Measurements from ENCODE around the gene CNIH3.

The CNIH3 gene

DNA sequence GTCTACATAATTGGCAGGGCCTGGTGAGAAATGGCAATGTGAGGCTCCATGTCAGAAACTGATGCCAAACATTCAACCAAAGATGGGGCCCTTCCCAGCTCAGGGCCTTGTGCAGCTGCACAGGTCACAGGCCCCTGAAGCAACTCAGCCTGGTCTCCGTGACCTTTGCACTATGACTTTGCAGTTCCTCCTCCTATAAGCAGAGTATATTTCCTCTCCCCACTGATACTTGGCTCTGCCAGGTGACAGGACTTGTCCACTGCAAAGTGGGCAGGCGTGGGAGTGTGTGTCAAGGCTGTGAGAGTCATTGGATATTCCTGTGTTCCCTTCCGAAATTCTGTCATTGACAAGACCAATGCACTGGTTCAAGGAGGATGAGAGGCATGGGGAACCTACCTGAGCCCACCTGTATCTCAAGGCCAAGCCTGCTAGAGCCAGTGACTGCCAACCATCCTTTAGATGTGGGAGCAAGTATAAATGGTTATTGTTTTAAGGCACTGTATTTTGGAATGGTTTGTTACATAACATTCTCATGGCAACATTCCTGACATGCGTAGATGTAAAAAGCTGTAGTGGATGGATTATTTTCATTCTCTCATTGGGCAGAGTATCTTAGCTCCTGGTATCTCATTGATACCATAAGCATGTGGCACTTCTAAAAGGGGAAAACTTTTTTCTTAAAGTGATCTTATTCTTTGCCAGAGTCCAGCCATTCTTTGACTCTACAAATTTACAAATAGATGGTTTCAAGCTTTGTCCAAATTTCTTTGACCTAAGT, 75.2 kb downstream of the CNIH3 start:
- H3K27ac ChIP-seq (ENCODE audit: low read depth, low read length): no peak overlapping the region
- no peaks in the 10 kb centered on the region for H3K9me3 ChIP-seq (ENCODE audit: control insufficient read depth in 1 of 2, low read length in 2 of 2)
- H3K27me3 ChIP-seq (ENCODE audit: control insufficient read depth in 1 of 2, insufficient read depth in 2 of 2, low read length in 2 of 2): no peaks in the 10 kb centered on the region
- H3K4me1 ChIP-seq (ENCODE audit: control insufficient read depth in 1 of 2, insufficient read depth in 2 of 2, low read length in 2 of 2): no peaks in the 10 kb centered on the region
- no peaks in the 10 kb centered on the region for H3K36me3 ChIP-seq (ENCODE audit: control insufficient read depth in 1 of 2, insufficient read depth in 2 of 2, low read length in 2 of 2)
- H3K9ac ChIP-seq (ENCODE audit: low read depth in 1 of 2, low read length in 2 of 2): no peak overlapping the region
- H3K4me3 ChIP-seq (ENCODE audit: low read depth in 1 of 2, low read length in 2 of 2): no peak overlapping the region

DNA sequence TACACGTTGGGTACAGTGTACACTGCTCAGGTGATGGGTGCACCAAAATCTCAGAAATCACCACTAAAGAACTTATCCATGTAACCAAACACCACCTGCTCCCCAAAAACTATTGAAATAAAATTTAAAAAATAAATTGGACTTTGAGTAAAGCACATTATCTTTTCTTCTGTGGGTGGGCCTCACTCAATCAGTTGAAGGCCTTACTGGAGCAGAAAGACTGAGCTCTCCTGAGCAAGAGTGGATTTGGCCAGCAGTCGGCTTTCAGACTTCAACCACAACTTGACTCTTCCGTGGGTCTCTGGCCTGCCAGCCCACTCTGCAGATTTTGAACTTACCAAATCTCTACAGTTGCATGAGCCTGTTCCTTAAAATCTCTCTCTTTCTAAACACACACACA, 78.9 kb downstream of the CNIH3 start:
- no peaks in the 10 kb centered on the region for H3K27me3 ChIP-seq (ENCODE audit: control insufficient read depth in 1 of 2, insufficient read depth in 2 of 2, low read length in 2 of 2)
- H3K4me3 ChIP-seq (ENCODE audit: low read depth in 1 of 2, low read length in 2 of 2): no peak overlapping the region
- H3K9ac ChIP-seq (ENCODE audit: low read depth in 1 of 2, low read length in 2 of 2): no peak overlapping the region
- H3K9me3 ChIP-seq (ENCODE audit: control insufficient read depth in 1 of 2, low read length in 2 of 2): no peaks in the 10 kb centered on the region
- no peaks in the 10 kb centered on the region for H3K36me3 ChIP-seq (ENCODE audit: control insufficient read depth in 1 of 2, insufficient read depth in 2 of 2, low read length in 2 of 2)
- no peak overlapping the region for H3K27ac ChIP-seq (ENCODE audit: low read depth, low read length)
- no peaks in the 10 kb centered on the region for H3K4me1 ChIP-seq (ENCODE audit: control insufficient read depth in 1 of 2, insufficient read depth in 2 of 2, low read length in 2 of 2)

DNA sequence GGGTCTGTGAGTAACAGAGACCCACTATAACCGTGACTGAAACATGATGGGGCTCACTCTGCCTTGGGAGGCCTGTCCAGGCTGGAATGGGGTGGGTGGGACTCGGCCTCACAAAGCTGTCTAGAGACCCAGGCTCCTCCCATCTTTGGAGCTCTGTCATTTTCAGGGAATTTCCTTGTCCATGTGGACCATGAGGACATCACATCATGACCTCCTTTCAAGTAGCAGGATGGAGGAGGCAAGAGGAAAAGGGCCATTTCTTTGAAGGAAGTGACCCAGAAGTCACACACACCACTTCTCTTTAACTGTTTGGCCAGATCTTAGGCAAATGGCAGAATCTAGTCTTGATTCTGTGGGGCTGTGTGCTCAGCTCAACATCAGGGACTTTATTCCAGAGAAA, 79.9 kb downstream of the CNIH3 start:
- Histone ChIP-seq H3K27ac (ENCODE audit: low read depth, low read length) (no peak overlapping the region), H3K4me1 (ENCODE audit: control insufficient read depth in 1 of 2, insufficient read depth in 2 of 2, low read length in 2 of 2) (no peaks in the 10 kb centered on the region), H3K27me3 (ENCODE audit: control insufficient read depth in 1 of 2, insufficient read depth in 2 of 2, low read length in 2 of 2) (no peaks in the 10 kb centered on the region), H3K4me3 (ENCODE audit: low read depth in 1 of 2, low read length in 2 of 2) (no peak overlapping the region), H3K36me3 (ENCODE audit: control insufficient read depth in 1 of 2, insufficient read depth in 2 of 2, low read length in 2 of 2) (no peaks in the 10 kb centered on the region), H3K9ac (ENCODE audit: low read depth in 1 of 2, low read length in 2 of 2) (no peak overlapping the region), H3K9me3 (ENCODE audit: control insufficient read depth in 1 of 2, low read length in 2 of 2) (no peaks in the 10 kb centered on the region)

DNA sequence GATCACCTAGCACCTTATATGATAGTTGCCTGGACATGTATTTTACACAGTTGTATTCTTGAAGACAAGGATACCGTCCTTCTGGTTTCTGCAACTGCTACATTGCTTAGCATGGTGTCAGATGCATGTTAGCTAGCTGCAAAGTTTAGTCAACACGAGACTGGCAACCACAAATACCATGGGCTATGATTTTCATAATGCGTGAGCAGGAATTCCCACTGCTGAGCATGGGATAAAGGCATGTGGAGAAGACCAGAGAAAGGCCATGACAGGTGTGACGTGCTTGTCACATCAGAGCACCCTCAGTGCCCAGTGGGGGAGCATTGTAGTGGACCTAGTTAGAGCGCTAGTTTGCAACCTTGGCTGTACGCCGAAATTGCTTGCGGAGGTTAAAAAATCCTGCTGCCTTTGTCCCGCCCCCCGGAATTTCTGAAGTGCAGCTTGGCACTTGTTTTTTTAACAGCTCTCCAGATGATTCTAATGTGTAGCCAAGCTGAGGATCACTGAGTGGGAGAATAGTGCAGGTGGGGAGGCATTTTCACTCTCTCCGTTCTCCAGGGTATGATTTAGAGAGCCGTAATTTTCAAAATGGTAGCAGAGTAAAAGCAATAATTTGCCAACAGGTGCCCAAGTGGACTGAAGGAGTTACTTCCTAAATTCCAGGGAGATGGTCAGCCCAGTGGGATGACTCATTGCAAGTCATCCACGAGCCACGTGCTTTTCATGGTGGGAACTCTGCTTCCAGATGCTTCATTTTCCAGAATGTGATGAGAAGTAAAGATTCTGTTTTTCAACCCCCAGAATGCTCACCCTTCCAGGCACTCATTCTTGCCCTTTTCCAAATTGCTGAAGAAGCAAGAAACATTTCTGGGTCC, 81.0 kb downstream of the CNIH3 start:
- Histone ChIP-seq H3K9me3 (ENCODE audit: control insufficient read depth in 1 of 2, low read length in 2 of 2) (no peaks in the 10 kb centered on the region), H3K27me3 (ENCODE audit: control insufficient read depth in 1 of 2, insufficient read depth in 2 of 2, low read length in 2 of 2) (no peaks in the 10 kb centered on the region), H3K4me3 (ENCODE audit: low read depth in 1 of 2, low read length in 2 of 2) (no peak overlapping the region), H3K4me1 (ENCODE audit: control insufficient read depth in 1 of 2, insufficient read depth in 2 of 2, low read length in 2 of 2) (no peaks in the 10 kb centered on the region), H3K36me3 (ENCODE audit: control insufficient read depth in 1 of 2, insufficient read depth in 2 of 2, low read length in 2 of 2) (no peaks in the 10 kb centered on the region), H3K27ac (ENCODE audit: low read depth, low read length) (no peak overlapping the region), H3K9ac (ENCODE audit: low read depth in 1 of 2, low read length in 2 of 2) (no peak overlapping the region)

DNA sequence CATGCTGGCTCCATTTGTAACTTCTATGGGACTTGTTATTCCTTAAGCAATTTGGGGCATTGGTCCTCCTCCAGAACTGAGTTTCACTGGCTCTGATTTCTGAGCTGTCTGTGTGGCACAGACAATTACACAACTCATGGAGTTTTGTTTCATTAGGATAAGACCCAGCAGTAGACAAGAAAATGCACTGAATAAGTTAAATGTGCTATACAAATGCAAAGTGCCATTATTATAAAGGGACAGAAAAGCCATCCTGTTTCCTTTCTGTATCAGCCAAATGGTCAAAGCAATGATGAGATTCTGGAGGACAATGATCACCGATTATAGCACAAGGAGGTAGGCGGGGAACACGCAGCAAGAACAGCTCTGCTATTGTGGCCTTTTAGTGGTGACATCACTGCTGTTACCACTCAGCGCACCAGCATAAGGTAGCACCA, 81.9 kb downstream of the CNIH3 start:
- Histone ChIP-seq H3K27me3 (ENCODE audit: control insufficient read depth in 1 of 2, insufficient read depth in 2 of 2, low read length in 2 of 2) (no peaks in the 10 kb centered on the region), H3K4me1 (ENCODE audit: control insufficient read depth in 1 of 2, insufficient read depth in 2 of 2, low read length in 2 of 2) (no peaks in the 10 kb centered on the region), H3K27ac (ENCODE audit: low read depth, low read length) (no peak overlapping the region), H3K4me3 (ENCODE audit: low read depth in 1 of 2, low read length in 2 of 2) (no peak overlapping the region), H3K9me3 (ENCODE audit: control insufficient read depth in 1 of 2, low read length in 2 of 2) (no peaks in the 10 kb centered on the region), H3K9ac (ENCODE audit: low read depth in 1 of 2, low read length in 2 of 2) (no peak overlapping the region), H3K36me3 (ENCODE audit: control insufficient read depth in 1 of 2, insufficient read depth in 2 of 2, low read length in 2 of 2) (no peaks in the 10 kb centered on the region)

DNA sequence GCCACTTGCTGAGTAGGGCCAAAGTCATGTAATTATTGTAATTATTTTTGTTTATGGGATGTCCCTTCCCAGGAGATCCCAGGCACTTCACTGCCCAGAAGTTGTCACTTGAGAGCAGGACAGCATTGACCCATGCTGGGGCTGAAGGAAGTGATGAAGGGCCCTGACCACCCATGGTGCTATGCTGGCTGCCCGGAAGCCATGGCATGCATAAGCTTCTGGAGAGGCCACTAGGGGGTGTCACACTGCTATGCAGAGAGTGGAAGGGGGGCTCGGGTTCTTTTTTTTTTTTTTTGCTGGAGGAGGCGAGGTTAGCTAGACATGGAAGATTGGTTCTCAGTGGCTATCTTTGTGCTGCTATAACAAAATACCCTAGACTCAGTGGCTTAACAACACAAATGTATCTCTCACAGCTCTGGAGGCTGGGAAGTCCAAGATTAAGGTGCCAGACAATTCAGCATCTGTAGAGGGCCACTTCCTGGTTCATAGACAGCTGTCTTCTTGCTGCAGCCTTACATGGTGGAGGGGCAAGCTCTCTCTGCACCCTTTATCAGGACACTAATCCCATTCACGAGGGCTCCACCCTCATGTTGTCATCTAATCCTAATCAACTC, 84.9 kb downstream of the CNIH3 start:
- no peak overlapping the region for H3K27ac ChIP-seq (ENCODE audit: low read depth, low read length)
- H3K27me3 ChIP-seq (ENCODE audit: control insufficient read depth in 1 of 2, insufficient read depth in 2 of 2, low read length in 2 of 2): no peaks in the 10 kb centered on the region
- H3K36me3 ChIP-seq (ENCODE audit: control insufficient read depth in 1 of 2, insufficient read depth in 2 of 2, low read length in 2 of 2): no peaks in the 10 kb centered on the region
- no peak overlapping the region for H3K4me3 ChIP-seq (ENCODE audit: low read depth in 1 of 2, low read length in 2 of 2)
- H3K9ac ChIP-seq (ENCODE audit: low read depth in 1 of 2, low read length in 2 of 2): no peak overlapping the region
- H3K9me3 ChIP-seq (ENCODE audit: control insufficient read depth in 1 of 2, low read length in 2 of 2): no peaks in the 10 kb centered on the region
- H3K4me1 ChIP-seq (ENCODE audit: control insufficient read depth in 1 of 2, insufficient read depth in 2 of 2, low read length in 2 of 2): no peaks in the 10 kb centered on the region

DNA sequence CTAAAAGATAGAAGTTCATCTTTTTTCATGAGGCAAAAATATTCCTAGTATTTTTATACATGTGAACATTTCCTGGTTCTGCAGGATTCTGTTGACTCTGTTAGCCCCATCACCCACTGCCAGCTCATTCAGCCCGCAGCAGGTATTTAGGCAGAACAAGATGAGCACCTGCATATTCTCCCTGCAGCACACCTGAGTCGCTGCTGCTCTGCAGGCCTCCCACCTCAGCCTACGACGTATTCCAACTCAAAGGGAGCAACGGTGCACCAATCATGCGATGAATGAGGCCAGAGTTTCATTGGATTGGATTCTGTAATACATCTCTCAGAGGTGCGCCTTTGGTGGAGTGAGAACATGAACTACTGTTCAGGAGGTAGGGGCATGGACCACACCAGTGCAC, 87.6 kb downstream of the CNIH3 start:
- Histone ChIP-seq H3K27ac (ENCODE audit: low read depth, low read length) (no peak overlapping the region), H3K9me3 (ENCODE audit: control insufficient read depth in 1 of 2, low read length in 2 of 2) (no peaks in the 10 kb centered on the region), H3K9ac (ENCODE audit: low read depth in 1 of 2, low read length in 2 of 2) (no peak overlapping the region), H3K36me3 (ENCODE audit: control insufficient read depth in 1 of 2, insufficient read depth in 2 of 2, low read length in 2 of 2) (no peaks in the 10 kb centered on the region), H3K4me3 (ENCODE audit: low read depth in 1 of 2, low read length in 2 of 2) (no peak overlapping the region), H3K4me1 (ENCODE audit: control insufficient read depth in 1 of 2, insufficient read depth in 2 of 2, low read length in 2 of 2) (no peaks in the 10 kb centered on the region), H3K27me3 (ENCODE audit: control insufficient read depth in 1 of 2, insufficient read depth in 2 of 2, low read length in 2 of 2) (no peaks in the 10 kb centered on the region)

DNA sequence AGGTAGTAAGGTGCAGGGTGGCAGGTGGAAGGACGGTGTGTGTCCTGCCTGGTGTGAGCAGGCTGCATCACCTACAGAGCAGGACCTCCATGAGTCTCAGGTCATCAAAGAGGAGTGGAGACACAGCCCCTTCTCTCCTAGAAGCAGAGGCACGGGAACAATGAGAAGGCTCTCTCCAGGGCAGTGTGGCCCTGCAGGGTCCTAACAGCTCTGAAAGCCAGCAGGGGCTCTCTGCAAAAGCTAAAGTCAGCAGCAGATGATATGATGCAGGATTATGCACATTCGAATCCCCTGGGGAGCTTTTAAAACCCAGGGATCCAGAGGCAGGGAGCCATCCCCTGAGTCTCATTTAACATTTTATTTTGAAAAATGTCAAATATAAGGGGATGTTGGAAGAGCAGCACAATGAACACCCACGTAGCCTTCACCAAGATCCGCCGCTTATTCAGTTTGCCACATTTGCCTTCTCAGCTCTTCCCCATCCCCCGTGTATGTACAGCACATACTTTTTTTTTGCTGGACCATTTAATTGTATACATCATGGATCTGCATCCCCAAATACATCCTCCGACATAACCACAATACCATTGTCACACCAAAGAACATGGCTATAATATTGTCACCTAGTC, 88.1 kb downstream of the CNIH3 start:
- Histone ChIP-seq H3K4me3 (ENCODE audit: low read depth in 1 of 2, low read length in 2 of 2) (no peak overlapping the region), H3K4me1 (ENCODE audit: control insufficient read depth in 1 of 2, insufficient read depth in 2 of 2, low read length in 2 of 2) (no peaks in the 10 kb centered on the region), H3K9me3 (ENCODE audit: control insufficient read depth in 1 of 2, low read length in 2 of 2) (no peaks in the 10 kb centered on the region), H3K36me3 (ENCODE audit: control insufficient read depth in 1 of 2, insufficient read depth in 2 of 2, low read length in 2 of 2) (no peaks in the 10 kb centered on the region), H3K27me3 (ENCODE audit: control insufficient read depth in 1 of 2, insufficient read depth in 2 of 2, low read length in 2 of 2) (no peaks in the 10 kb centered on the region), H3K27ac (ENCODE audit: low read depth, low read length) (no peak overlapping the region), H3K9ac (ENCODE audit: low read depth in 1 of 2, low read length in 2 of 2) (no peak overlapping the region)

DNA sequence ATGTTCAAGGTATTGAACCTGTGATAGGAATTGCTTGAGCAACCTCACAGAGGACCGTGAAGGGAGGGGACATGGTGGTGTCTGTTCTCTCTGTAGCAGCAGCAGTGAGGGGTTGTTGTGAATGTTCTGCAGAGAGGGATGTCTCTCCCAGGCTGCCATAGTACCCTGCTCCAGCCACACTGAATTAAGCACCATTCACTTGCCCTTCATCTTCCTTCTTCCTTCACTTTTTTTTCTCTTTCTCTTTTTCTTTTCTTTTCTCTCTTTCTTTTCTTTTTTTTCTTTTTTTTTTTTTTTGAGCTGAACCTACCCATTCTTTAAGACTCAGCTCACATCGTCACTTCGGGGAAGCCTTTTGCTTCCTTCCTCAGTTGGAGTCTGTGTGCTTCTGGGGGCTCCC, 89.5 kb downstream of the CNIH3 start:
- Histone ChIP-seq H3K27me3 (ENCODE audit: control insufficient read depth in 1 of 2, insufficient read depth in 2 of 2, low read length in 2 of 2) (no peaks in the 10 kb centered on the region), H3K4me1 (ENCODE audit: control insufficient read depth in 1 of 2, insufficient read depth in 2 of 2, low read length in 2 of 2) (no peaks in the 10 kb centered on the region), H3K4me3 (ENCODE audit: low read depth in 1 of 2, low read length in 2 of 2) (no peak overlapping the region), H3K27ac (ENCODE audit: low read depth, low read length) (no peak overlapping the region), H3K9ac (ENCODE audit: low read depth in 1 of 2, low read length in 2 of 2) (no peak overlapping the region), H3K36me3 (ENCODE audit: control insufficient read depth in 1 of 2, insufficient read depth in 2 of 2, low read length in 2 of 2) (no peaks in the 10 kb centered on the region), H3K9me3 (ENCODE audit: control insufficient read depth in 1 of 2, low read length in 2 of 2) (no peaks in the 10 kb centered on the region)
